ENCODE results near the gene ART4.

DNA sequence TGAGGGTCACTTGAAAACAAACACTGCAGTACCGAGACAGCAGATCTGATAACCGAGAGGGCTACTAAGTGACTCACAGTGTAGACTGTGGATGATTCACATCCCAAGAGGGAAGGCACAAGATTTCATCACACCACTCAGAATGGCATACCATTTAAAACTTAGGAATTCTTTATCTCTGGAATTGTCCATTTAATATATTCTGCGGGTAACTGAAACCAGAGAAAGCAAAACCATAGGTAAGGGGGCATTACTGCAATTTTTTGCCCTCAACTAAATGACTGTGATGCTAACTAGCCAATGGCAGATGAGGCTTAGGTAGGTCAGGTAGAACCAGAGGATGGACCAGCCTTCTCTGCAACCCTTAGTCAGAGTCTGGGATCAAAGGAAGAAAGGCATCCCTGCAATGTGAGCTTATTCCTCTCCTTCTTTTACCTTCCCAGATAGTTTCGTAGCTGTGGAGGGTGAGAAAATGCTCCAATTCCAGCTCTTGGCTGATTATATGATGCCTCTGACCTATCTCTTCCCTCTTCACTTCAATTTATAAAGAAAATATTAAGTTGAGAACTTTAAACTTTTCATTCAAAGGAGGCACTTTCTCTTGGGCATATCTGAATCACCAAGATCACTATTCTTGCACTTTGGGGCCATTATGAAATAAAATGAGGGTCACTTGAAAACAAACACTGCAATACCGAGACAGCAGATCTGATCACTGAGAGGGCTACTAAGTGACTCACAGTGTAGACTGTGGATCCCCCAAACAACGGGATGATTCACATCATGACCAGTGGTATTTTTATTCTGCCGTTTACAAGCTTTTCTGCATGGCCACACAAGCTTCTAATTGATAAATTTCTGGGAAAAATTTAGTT lies 6.8 kb downstream of the ART4 start:
- TF ChIP-seq, protein P1, sequence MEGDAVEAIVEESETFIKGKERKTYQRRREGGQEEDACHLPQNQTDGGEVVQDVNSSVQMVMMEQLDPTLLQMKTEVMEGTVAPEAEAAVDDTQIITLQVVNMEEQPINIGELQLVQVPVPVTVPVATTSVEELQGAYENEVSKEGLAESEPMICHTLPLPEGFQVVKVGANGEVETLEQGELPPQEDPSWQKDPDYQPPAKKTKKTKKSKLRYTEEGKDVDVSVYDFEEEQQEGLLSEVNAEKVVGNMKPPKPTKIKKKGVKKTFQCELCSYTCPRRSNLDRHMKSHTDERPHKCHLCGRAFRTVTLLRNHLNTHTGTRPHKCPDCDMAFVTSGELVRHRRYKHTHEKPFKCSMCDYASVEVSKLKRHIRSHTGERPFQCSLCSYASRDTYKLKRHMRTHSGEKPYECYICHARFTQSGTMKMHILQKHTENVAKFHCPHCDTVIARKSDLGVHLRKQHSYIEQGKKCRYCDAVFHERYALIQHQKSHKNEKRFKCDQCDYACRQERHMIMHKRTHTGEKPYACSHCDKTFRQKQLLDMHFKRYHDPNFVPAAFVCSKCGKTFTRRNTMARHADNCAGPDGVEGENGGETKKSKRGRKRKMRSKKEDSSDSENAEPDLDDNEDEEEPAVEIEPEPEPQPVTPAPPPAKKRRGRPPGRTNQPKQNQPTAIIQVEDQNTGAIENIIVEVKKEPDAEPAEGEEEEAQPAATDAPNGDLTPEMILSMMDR (IDR thresholded peaks at IDR 0.05), result no peak
- TF ChIP-seq POLR2A (IDR thresholded peaks at IDR 0.05), result no peak
